Stimulated activated naive CD8-positive, alpha-beta T cell treated with anti-CD3 and anti-CD28 coated beads, Interleukin-15, amount 100 ng/mL, for 72 hours (primary cell): ENCODE data around the gene SEC61A1.
A peak's percentile ranks its signal among the peaks of the same experiment; 100 is the strongest.

Experiments
- ATAC-seq: fragments of 150-1000 bp; cut with Tn5 transposase; 2 replicates; pipeline ENCODE4 v1.10.0; 2021; ENCODE audit warnings: mild to moderate bottlenecking, moderate library complexity
- DNase-seq, 2 donors: peaks; one replicate each; pipeline ENCODE4 v3.0.0; 2021 to 2022
- H3K27ac Mint-ChIP-seq, 2 donors: one replicate each; pipeline ENCODE4 v1.8.0; 2022; ENCODE audit warnings: mild to moderate bottlenecking in 2 of 2, mixed read lengths in 2 of 2, moderate library complexity in 2 of 2
- H3K27me3 Mint-ChIP-seq: one replicate; pipeline ENCODE4 v1.8.0; 2022; ENCODE audit warnings: mixed read lengths
- H3K4me1 Mint-ChIP-seq: one replicate; pipeline ENCODE4 v1.8.0; 2022; ENCODE audit warnings: mild to moderate bottlenecking, mixed read lengths
- H3K4me3 Mint-ChIP-seq, 2 donors: one replicate each; pipeline ENCODE4 v1.8.0; 2022; ENCODE audit warnings: mild to moderate bottlenecking in 2 of 2, mixed read lengths in 2 of 2, moderate library complexity in 1 of 2
- H3K9me3 Mint-ChIP-seq, 2 donors: one replicate each; pipeline ENCODE4 v1.8.0; 2022; ENCODE audit warnings: mixed read lengths in 2 of 2

The SEC61A1 gene

DNA sequence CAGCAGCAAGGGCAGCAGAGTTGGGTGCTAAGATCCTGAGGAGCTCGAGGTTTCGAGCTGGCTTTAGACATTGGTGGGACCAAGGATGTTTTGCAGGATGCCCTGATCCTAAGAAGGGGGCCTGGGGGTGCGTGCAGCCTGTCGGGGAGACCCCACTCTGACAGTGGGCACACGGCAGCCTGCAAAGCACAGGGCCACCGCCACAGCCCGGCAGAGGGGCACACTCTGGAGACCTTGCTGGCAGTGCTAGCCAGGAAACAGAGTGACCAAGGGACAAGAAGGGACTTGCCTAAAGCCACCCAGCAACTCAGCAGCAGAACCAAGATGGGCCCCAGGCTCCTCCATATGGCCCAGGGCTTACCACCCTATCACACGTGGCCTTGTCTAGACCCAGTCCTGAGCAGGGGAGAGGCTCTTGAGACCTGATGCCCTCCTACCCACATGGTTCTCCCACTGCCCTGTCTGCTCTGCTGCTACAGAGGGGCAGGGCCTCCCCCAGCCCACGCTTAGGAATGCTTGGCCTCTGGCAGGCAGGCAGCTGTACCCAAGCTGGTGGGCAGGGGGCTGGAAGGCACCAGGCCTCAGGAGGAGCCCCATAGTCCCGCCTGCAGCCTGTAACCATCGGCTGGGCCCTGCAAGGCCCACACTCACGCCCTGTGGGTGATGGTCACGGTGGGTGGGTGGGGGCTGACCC, 18.8 kb downstream of the SEC61A1 start:
- Mint-ChIP-seq H3K4me3 (no peak overlapping the region), H3K27me3 (no peaks in the 10 kb centered on the region), H3K9me3 (no peaks in the 10 kb centered on the region), H3K4me1 (peaks cover 21% of the 10 kb centered on the region), H3K27ac (peak overlapping the region in 1 of 2 donors; percentile 90)
- ATAC-seq (no peak), DNase-seq (no peak)

- Mint-ChIP-seq H3K27ac (peak overlapping the region in 1 of 2 donors; percentile 90), H3K4me3 (no peak overlapping the region), H3K4me1 (peaks cover 27% of the 10 kb centered on the region), H3K27me3 (no peaks in the 10 kb centered on the region), H3K9me3 (no peaks in the 10 kb centered on the region)
- ATAC-seq (no peak), DNase-seq (no peak)
Observed at GRCh38 chr3:128071771-128072453, 19.7 kb downstream of the SEC61A1 start.

DNA sequence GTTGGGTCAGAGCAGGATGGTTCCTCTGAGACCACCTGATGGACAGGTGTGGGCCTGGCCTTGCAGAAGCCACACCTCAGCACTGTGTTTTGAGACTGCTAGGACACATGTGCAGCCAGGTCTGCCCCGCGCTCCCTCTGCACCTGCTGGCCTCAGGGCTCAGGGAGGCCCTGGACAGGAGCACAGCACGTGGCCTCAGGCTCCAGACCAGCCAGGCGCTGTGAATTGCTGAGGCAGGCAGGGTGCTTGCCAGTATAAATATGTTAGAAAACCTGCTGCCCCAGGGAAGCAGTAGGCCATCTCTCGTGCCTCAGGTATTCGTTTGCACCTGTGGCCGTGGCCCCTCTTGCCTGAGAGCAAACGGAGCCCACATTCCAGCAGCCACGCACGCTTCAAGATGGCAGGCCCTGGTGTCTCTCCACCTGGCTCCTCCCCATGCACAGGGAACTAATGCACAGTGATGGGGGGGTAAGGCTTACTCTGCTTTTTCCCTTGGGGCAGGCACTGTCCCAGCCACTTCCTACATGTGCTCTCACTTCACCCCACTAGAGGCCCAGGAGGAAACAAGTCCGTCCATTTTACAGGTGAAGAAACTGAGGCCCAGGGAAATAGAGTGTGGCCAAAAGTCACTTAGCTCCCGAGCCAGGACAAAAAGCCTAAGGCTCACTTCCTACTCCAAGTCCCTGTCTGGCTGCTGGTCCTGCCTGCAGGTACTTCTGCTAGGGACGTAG, 20.4 kb downstream of the SEC61A1 start:
- ATAC-seq (no peak), DNase-seq (no peak)

DNA sequence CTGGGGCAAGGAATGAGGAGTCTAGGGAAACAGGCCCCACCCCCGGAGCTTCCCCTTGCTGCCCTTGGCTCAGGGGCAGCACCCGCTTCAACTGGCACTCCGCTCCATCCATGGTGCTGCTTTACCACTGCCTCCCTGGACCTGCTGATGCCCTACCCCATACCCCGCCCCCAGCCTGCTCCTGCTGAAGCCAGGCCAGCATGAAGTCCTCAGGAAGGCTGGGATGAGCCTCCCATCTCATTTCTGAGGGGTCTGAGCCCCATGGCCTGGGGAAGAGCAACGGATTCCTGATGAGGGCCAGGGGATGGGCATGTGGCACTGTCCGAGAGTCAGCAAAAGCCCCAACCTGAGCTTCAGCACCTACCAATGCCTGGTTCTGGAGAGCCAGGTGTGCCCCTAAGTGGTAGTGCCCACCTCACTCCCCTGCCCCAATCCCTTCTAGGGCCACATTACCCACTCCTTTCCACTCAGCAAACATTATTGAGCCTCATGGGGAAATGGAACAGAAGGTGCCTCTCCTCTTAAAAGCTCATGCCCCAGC, 21.0 kb downstream of the SEC61A1 start:
- H3K27me3 Mint-ChIP-seq, result no peaks in the 10 kb centered on the region
- ATAC-seq (no peak), DNase-seq (no peak)
- H3K4me3 Mint-ChIP-seq, result no peak overlapping the region
- H3K27ac Mint-ChIP-seq, result no peak overlapping the region
- peaks cover 21% of the 10 kb centered on the region for H3K4me1 Mint-ChIP-seq
- H3K9me3 Mint-ChIP-seq, result no peaks in the 10 kb centered on the region

More for the DNA sequence above, 20.4 kb downstream of the SEC61A1 start:
- no peaks in the 10 kb centered on the region for H3K9me3 Mint-ChIP-seq
- peaks cover 22% of the 10 kb centered on the region for H3K4me1 Mint-ChIP-seq
- no peak overlapping the region for H3K27ac Mint-ChIP-seq
- no peak overlapping the region for H3K4me3 Mint-ChIP-seq
- H3K27me3 Mint-ChIP-seq, result no peaks in the 10 kb centered on the region

DNA sequence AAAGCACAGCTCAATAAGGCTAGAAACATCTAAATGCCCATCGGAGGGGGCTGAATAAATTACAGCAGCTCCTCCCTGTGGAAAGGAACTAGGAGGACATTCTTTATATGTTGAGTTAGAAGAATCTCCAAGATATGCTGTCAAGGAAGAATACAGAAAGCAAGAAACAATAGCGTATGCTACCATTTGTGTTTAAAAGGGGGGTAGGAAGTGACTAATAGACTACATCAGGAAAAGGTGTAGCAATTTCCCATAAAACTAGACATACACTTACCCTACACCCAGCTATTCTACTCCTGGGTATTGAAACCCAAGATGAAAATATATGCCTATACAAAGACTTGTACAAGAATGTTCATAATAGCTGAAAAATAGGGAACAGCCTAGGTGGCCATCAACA, 21.6 kb downstream of the SEC61A1 start:
- Mint-ChIP-seq H3K27ac (no peak overlapping the region), H3K27me3 (no peaks in the 10 kb centered on the region), H3K4me1 (peaks cover 21% of the 10 kb centered on the region), H3K9me3 (no peaks in the 10 kb centered on the region), H3K4me3 (no peak overlapping the region)
- DNase-seq (no peak), ATAC-seq (no peak)

- no peak for DNase-seq
- Mint-ChIP-seq H3K27me3 (no peaks in the 10 kb centered on the region), H3K4me3 (peak overlapping the region in 1 of 2 donors; percentile 78), H3K27ac (peak overlapping the region in 1 of 2 donors; percentile 74), H3K9me3 (no peaks in the 10 kb centered on the region), H3K4me1 (peaks cover 21% of the 10 kb centered on the region)
- no peak for ATAC-seq
Observed at GRCh38 chr3:128074851-128075521, 22.7 kb downstream of the SEC61A1 start.

DNA sequence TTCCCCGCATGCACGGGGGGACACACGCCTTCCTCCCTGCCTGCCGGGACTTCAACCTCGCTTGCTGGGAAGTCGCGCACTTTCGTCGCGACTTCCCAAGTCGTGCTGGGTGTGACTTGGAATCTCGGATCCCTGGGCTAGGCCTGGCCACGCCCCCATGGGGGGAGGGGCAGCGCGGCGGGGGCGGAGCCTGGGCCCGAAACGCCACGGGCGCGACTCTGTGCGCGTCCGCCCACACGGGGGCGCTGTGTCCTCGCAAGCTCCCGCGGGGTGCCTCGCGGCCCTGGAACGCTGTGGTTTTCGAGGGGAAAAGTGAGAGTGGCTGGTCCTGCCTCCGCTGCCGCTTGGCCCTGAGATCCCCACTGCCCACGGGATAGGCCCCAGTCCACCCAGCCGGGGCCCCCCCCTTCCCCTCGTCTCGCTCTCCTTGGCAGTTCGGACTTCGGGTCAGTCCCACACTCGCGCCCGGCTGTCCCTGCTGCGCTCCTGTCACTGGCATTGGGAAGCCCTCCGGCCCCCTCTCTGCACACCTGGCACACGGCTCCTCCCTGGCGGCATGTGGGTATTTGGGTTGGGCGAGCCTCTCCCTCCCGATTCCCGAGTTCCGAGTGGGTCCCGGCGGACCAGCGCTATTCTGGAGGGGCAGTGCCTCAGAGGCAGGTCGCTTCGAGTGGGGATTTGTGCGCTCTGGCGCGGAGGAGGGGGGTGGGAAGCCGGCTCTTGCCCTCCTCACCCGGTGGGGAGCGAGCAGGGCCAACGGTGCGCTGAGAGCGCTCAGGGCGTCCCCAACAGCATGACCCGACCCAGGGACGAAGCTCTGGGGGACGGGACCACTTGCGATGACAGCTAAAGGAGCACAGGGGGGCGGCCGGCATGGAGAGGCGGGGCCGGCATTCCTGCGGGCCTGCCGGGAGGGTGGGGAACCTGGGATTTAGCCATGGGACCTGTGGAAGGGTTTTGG, 23.6 kb downstream of the SEC61A1 start:
- H3K27ac Mint-ChIP-seq, result peak overlapping the region; percentile 12 to 74

GRCh38 chr3:128076483-128077201, 24.4 kb downstream of the SEC61A1 start:
- DNase-seq (peak in 1 of 2 donors; percentile 30), ATAC-seq (peak; percentile 39)
- H3K4me1 Mint-ChIP-seq, result peaks cover 21% of the 10 kb centered on the region
- H3K4me3 Mint-ChIP-seq, result peak overlapping the region; percentile 15 to 78
- no peaks in the 10 kb centered on the region for H3K9me3 Mint-ChIP-seq
- no peak overlapping the region for H3K27ac Mint-ChIP-seq
- H3K27me3 Mint-ChIP-seq, result no peaks in the 10 kb centered on the region

More for the DNA sequence above, 23.6 kb downstream of the SEC61A1 start:
- Mint-ChIP-seq H3K4me3 (peak overlapping the region; percentile 58 to 78), H3K27me3 (no peaks in the 10 kb centered on the region), H3K9me3 (no peaks in the 10 kb centered on the region), H3K4me1 (peaks cover 21% of the 10 kb centered on the region)
- peak; percentile 75 for ATAC-seq
- peak; percentile 79 for DNase-seq

DNA sequence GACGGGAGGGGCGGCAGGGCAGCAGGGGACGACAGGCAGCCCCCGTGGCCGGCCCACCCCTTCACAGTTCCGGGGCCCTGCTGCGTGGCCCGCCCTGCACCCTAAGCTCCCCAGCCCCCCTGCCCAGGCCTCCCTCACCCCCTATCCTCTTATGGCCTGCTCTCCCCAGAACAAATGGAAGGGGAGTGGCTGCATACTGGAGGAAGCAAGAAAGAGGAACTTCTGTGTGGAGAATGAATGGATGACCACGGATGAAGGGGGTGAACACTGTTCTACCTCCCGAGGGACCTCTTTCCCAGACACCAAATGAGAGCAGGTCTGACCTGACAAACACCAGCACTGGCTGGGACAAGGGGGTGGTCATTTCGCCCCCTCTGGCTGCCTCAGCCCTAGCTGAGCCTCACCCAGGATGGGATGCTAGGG, 25.0 kb downstream of the SEC61A1 start:
- no peak overlapping the region for H3K4me3 Mint-ChIP-seq
- no peaks in the 10 kb centered on the region for H3K9me3 Mint-ChIP-seq
- ATAC-seq, result no peak
- H3K27me3 Mint-ChIP-seq, result no peaks in the 10 kb centered on the region
- H3K27ac Mint-ChIP-seq, result no peak overlapping the region
- H3K4me1 Mint-ChIP-seq, result peaks cover 21% of the 10 kb centered on the region
- no peak for DNase-seq

DNA sequence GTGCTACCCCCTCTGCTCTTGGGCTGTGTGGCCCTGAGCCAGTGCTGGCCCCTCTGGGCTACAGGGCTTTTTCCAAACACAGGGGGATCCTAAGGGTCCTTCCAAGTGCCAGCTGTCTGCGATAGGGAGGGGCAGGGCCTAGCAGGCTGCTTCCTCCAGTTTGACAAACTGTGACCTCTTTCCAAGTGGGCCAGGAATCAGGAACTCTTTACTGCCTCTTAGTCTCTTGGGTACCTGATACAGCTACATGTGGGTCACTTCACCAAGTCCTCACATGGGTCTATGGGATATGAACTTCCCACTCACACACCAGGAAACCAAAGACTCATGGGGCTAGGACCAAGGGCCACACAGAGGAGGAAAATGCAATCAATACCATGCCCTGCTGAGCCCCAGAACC, 25.4 kb downstream of the SEC61A1 start:
- no peak overlapping the region for H3K4me3 Mint-ChIP-seq
- DNase-seq (no peak), ATAC-seq (no peak)
- H3K4me1 Mint-ChIP-seq, result peaks cover 21% of the 10 kb centered on the region
- no peak overlapping the region for H3K27ac Mint-ChIP-seq
- H3K9me3 Mint-ChIP-seq, result no peaks in the 10 kb centered on the region
- H3K27me3 Mint-ChIP-seq, result no peaks in the 10 kb centered on the region

- Mint-ChIP-seq H3K4me1 (peaks cover 21% of the 10 kb centered on the region), H3K4me3 (no peak overlapping the region)
Observed at GRCh38 chr3:128078322-128078721, 26.1 kb downstream of the SEC61A1 start.

GRCh38 chr3:128078875-128079274, 26.6 kb downstream of the SEC61A1 start:
- H3K9me3 Mint-ChIP-seq, result no peaks in the 10 kb centered on the region
- no peak for ATAC-seq
- H3K4me1 Mint-ChIP-seq, result peaks cover 21% of the 10 kb centered on the region
- no peak for DNase-seq
- no peak overlapping the region for H3K27ac Mint-ChIP-seq
- H3K27me3 Mint-ChIP-seq, result no peaks in the 10 kb centered on the region
- no peak overlapping the region for H3K4me3 Mint-ChIP-seq

More at GRCh38 chr3:128078322-128078721, 26.1 kb downstream of the SEC61A1 start:
- no peaks in the 10 kb centered on the region for H3K9me3 Mint-ChIP-seq
- DNase-seq (no peak), ATAC-seq (no peak)
- no peak overlapping the region for H3K27ac Mint-ChIP-seq
- no peaks in the 10 kb centered on the region for H3K27me3 Mint-ChIP-seq

DNA sequence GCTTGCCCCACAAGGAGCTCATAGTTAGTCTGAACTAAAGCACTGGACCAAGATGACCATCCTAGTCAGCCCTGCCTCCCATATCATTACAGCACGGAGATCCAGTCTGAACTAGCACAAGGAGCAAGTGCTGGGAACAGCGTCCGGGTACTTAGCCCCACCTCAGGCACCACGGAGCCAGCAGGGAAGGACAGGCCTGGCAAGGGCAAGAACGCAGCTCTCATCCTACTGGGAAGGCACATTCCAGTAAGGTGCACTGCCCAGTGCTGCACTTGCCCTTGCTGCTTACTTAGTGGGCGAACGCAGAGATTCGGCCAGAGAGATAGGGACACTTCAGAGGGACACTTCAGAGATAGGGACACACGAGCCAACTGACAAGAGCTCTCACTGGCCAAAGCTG, 27.6 kb downstream of the SEC61A1 start:
- Mint-ChIP-seq H3K27me3 (no peaks in the 10 kb centered on the region), H3K27ac (no peak overlapping the region)

More for the DNA sequence above, 27.6 kb downstream of the SEC61A1 start:
- Mint-ChIP-seq H3K9me3 (no peaks in the 10 kb centered on the region), H3K4me3 (no peak overlapping the region), H3K4me1 (peaks cover 19% of the 10 kb centered on the region)
- DNase-seq (no peak), ATAC-seq (no peak)
